Measurements from ENCODE around the gene HOXB2. TPM values are rescaled to one million over a fixed set of nuclear protein-coding genes. Genes with fewer than 3 reads are reported as not detected.

The HOXB2 gene
- total and polyA plus RNA-seq, 2 of the 8 experiments (the other 6 are each of a cell fraction or from before 2014, with no cell fraction given): not detected

- TF ChIP-seq CTCF (IDR thresholded peaks at IDR 0.05; ENCODE audit: control extremely low read depth in 1 of 3, insufficient read depth in 1 of 3, low read depth in 1 of 3, low read length in 3 of 3) (no peak), BRCA1 (IDR thresholded peaks at IDR 0.05; ENCODE audit: low read depth, low read length) (no peak), HDAC6 (IDR thresholded peaks at IDR 0.05; ENCODE audit: low read depth, low read length) (no peak), SP4 (IDR thresholded peaks at IDR 0.05; ENCODE audit: low read length) (no peak), POLR2A (IDR thresholded peaks at IDR 0.05; ENCODE audit: control extremely low read depth in 1 of 2, low read depth in 2 of 2, low read length in 2 of 2) (no peak), TAF7 (optimal IDR thresholded peaks at IDR 0.05; ENCODE audit: borderline replicate concordance, low read depth, low read length) (no peak), EZH2 (IDR thresholded peaks at IDR 0.05; ENCODE audit: low read depth, low read length, severe bottlenecking) (peak; percentile 85), SAP30 (IDR thresholded peaks at IDR 0.05; ENCODE audit: insufficient read depth, insufficient replicate concordance, low read length) (no peak), TEAD4 (IDR thresholded peaks at IDR 0.05; ENCODE audit: low read depth, low read length) (no peak), EP300 (IDR thresholded peaks at IDR 0.05; ENCODE audit: borderline replicate concordance in 1 of 2, low read depth in 2 of 2, low read length in 2 of 2) (no peak), USF2 (IDR thresholded peaks at IDR 0.05; ENCODE audit: low read length) (no peak), PHF8 (conservative IDR thresholded peaks at IDR 0.05; ENCODE audit: low read depth, low read length) (no peak), SP2 (IDR thresholded peaks at IDR 0.05; ENCODE audit: low read length) (no peak), TAF1 (IDR thresholded peaks at IDR 0.05; ENCODE audit: low read depth, low read length) (no peak), POLR2AphosphoS5 (IDR thresholded peaks at IDR 0.05; ENCODE audit: low read depth, low read length) (no peak), EGR1 (IDR thresholded peaks at IDR 0.05; ENCODE audit: borderline replicate concordance, low read depth, low read length) (no peak), CTBP2 (IDR thresholded peaks at IDR 0.05; ENCODE audit: borderline replicate concordance, insufficient read depth, insufficient read length, low read length) (no peak), KDM5A (IDR thresholded peaks at IDR 0.05; ENCODE audit: low read length) (no peak)
Observed at GRCh38 chr17:48575673-48576478, 31.0 kb upstream of the HOXB2 start (continued).
